Hepatocyte (in vitro differentiated cells): ENCODE data around the gene AUTS2. TPM values are rescaled to one million over a fixed set of nuclear protein-coding genes. Genes with fewer than 3 reads are reported as not detected.

ENCODE experiments used
- DNase-seq: peaks from one replicate; pipeline ENCODE4 v3.0.0-alpha.2; 2016; ENCODE audit warnings: low spot score
- H2AFZ ChIP-seq: fragments of 200-600 bp; sonication (generic); 2 replicates; pipeline ENCODE4 v1.6.0; 2016; ENCODE audit warnings: antibody characterized with exemption, mild to moderate bottlenecking
- H3K27ac ChIP-seq: fragments of 200-600 bp; sonication (generic); 2 replicates; pipeline ENCODE4 v1.5.1; 2016; ENCODE audit warnings: mild to moderate bottlenecking
- H3K27me3 ChIP-seq: fragments of 200-600 bp; sonication (generic); 2 replicates; pipeline ENCODE4 v1.6.1; 2016
- H3K36me3 ChIP-seq: fragments of 200-600 bp; sonication (generic); replicated peaks from 2 replicates; pipeline ENCODE4 v1.5.1; 2016; ENCODE audit warnings: low read depth; ENCODE audit not compliant: insufficient read depth
- H3K4me1 ChIP-seq: fragments of 200-600 bp; sonication (generic); 2 replicates; pipeline ENCODE4 v1.5.1; 2016; ENCODE audit warnings: mild to moderate bottlenecking, moderate library complexity; ENCODE audit not compliant: insufficient read depth
- H3K4me2 ChIP-seq: fragments of 200-600 bp; sonication (generic); 2 replicates; pipeline ENCODE4 v1.6.0; 2016
- H3K4me3 ChIP-seq: fragments of 200-600 bp; sonication (generic); 2 replicates; pipeline ENCODE4 v1.5.1; 2016; ENCODE audit warnings: mild to moderate bottlenecking
- H3K79me2 ChIP-seq: fragments of 200-600 bp; sonication (generic); 2 replicates; pipeline ENCODE4 v1.6.0; 2017; ENCODE audit warnings: mild to moderate bottlenecking
- H3K9me2 ChIP-seq: fragments of 200-600 bp; sonication (generic); replicated peaks from 2 replicates; pipeline ENCODE4 v1.6.0; 2017; ENCODE audit warnings: mild to moderate bottlenecking; ENCODE audit not compliant: insufficient read depth
- H3K9me3 ChIP-seq: fragments of 200-600 bp; sonication (generic); 2 replicates; pipeline ENCODE4 v1.5.1; 2016; ENCODE audit warnings: low read depth, mild to moderate bottlenecking
- H4K20me1 ChIP-seq: fragments of 200-600 bp; sonication (generic); 2 replicates; pipeline ENCODE4 v1.6.0; 2016; ENCODE audit warnings: mild to moderate bottlenecking; ENCODE audit not compliant: insufficient read depth, poor library complexity, severe bottlenecking
- CTCF ChIP-seq: fragments of 200-600 bp; sonication (generic); IDR thresholded peaks from 2 replicates; pipeline ENCODE4 v1.5.1; 2016; ENCODE audit warnings: antibody characterized with exemption, mild to moderate bottlenecking; ENCODE audit not compliant: poor library complexity
- EZH2 ChIP-seq: fragments of 200-600 bp; sonication (generic); IDR thresholded peaks from 2 replicates; pipeline ENCODE4 v1.6.1; 2016; ENCODE audit warnings: antibody characterized with exemption, mild to moderate bottlenecking, borderline replicate concordance
- EZH2phosphoT487 ChIP-seq: fragments of 200-600 bp; sonication (generic); IDR thresholded peaks from one replicate; pipeline ENCODE4 v1.6.1; 2018; ENCODE audit warnings: antibody characterized with exemption, mild to moderate bottlenecking, low read depth, moderate library complexity; ENCODE audit not compliant: unreplicated experiment, severe bottlenecking
- WGBS: methylation state at CpG from one replicate; pipeline ENCODE4 v1.1.6; 2016; ENCODE audit warnings: low lambda C conversion rate; ENCODE audit errors: missing lambda C conversion rate; 5-methylcytosine and 5-hydroxymethylcytosine counted together
- polyA plus RNA-seq: library from polyadenylated mRNA; unstranded; fragments of >200 nt; fragmentation: Nextera tagmentation; extraction: Ambion mirVana; gene quantifications from 2 replicates; pipeline ENCODE4 v1.2.1, GENCODE V29; 2016
- total RNA-seq: library from RNA; depleted of rRNA; stranded (reverse); fragments of >200 nt; gene quantifications from 2 replicates; pipeline ENCODE4 v1.2.3, GENCODE V29; 2014

The AUTS2 gene
- total and polyA plus RNA-seq, 2 experiments from 2014 or later, result 34.4 to 40.9 TPM

- H3K27me3 ChIP-seq, result no peaks in the 10 kb centered on the region
- no peaks in the 10 kb centered on the region for H3K4me1 ChIP-seq
- H3K79me2 ChIP-seq, result no peaks in the 10 kb centered on the region
- WGBS, result 79% methylated on average over 1 of the region's 1 CpG
- H2AFZ ChIP-seq, result no peak overlapping the region
- H3K4me3 ChIP-seq, result no peak overlapping the region
- H3K9me2 ChIP-seq, result no peaks in the 10 kb centered on the region
- H3K36me3 ChIP-seq, result no peaks in the 10 kb centered on the region
- H3K4me2 ChIP-seq, result no peak overlapping the region
- TF ChIP-seq CTCF, result no peak
- no peak for TF ChIP-seq EZH2
- no peak for TF ChIP-seq EZH2phosphoT487
- H3K27ac ChIP-seq, result no peak overlapping the region
- no peak for DNase-seq
- no peaks in the 10 kb centered on the region for H3K9me3 ChIP-seq
- H4K20me1 ChIP-seq, result no peaks in the 10 kb centered on the region
Measured at GRCh38 chr7:70338015-70338414, 739.7 kb downstream of the AUTS2 start.

GRCh38 chr7:70340236-70340635 lies 742.0 kb downstream of the AUTS2 start:
- no peaks in the 10 kb centered on the region for H3K9me2 ChIP-seq
- no peak overlapping the region for H3K27ac ChIP-seq
- no peaks in the 10 kb centered on the region for H3K79me2 ChIP-seq
- H3K4me2 ChIP-seq, result no peak overlapping the region
- H4K20me1 ChIP-seq, result no peaks in the 10 kb centered on the region
- no peaks in the 10 kb centered on the region for H3K27me3 ChIP-seq
- no peaks in the 10 kb centered on the region for H3K4me1 ChIP-seq
- DNase-seq, result no peak
- H2AFZ ChIP-seq, result no peak overlapping the region
- no peak overlapping the region for H3K4me3 ChIP-seq
- 86% methylated on average over 3 of the region's 3 CpGs for WGBS
- H3K9me3 ChIP-seq, result no peaks in the 10 kb centered on the region
- H3K36me3 ChIP-seq, result no peaks in the 10 kb centered on the region
- TF ChIP-seq CTCF (no peak), EZH2phosphoT487 (no peak), EZH2 (no peak)

- H3K9me2 ChIP-seq, result no peaks in the 10 kb centered on the region
Measured at GRCh38 chr7:70341446-70341845, 743.2 kb downstream of the AUTS2 start.

More at GRCh38 chr7:70341446-70341845, 743.2 kb downstream of the AUTS2 start:
- 90% methylated on average over 2 of the region's 2 CpGs for WGBS
- no peaks in the 10 kb centered on the region for H4K20me1 ChIP-seq
- no peak overlapping the region for H3K4me3 ChIP-seq
- H3K27me3 ChIP-seq, result no peaks in the 10 kb centered on the region
- no peaks in the 10 kb centered on the region for H3K79me2 ChIP-seq
- H3K27ac ChIP-seq, result no peak overlapping the region
- H3K36me3 ChIP-seq, result no peaks in the 10 kb centered on the region
- no peaks in the 10 kb centered on the region for H3K4me1 ChIP-seq
- H2AFZ ChIP-seq, result no peak overlapping the region
- no peak overlapping the region for H3K4me2 ChIP-seq
- TF ChIP-seq EZH2, result no peak
- TF ChIP-seq CTCF, result no peak
- no peak for TF ChIP-seq EZH2phosphoT487
- DNase-seq, result no peak
- no peaks in the 10 kb centered on the region for H3K9me3 ChIP-seq
